ENCODE results near the gene SPDYE16. TPM values are rescaled to one million over a fixed set of nuclear protein-coding genes. Genes with fewer than 3 reads are reported as not detected.
"Not testable (repeated sequence)": the region's sequence is repeated elsewhere in the genome, so short reads cannot be mapped to it uniquely, and the experiment has no call there.

The SPDYE16 gene
- total RNA-seq, 1 donor, result 0.36 TPM

DNA sequence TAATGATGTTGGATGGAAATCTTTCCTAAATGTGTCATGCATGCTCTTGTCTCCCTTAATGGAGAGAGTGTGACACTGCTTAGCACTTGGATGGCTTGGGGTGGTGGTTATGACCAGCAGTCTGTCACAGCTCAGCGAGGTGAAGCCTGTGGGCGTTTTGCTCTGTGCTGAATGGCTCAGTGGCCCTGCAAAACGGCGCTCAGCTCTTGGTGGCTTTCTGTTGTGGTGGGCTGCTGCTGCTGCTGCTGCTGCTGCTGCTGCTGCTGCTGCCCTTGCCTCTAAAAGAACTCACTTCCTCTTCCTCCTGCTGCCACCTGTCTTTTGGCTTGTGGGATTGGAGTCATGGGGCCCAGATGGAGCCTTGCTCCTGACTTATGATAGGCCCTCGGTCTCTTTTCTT is 56.5 kb downstream of the SPDYE16 start:
- H4K20me1 ChIP-seq (ENCODE audit: insufficient read depth, low read length); H3K27me3 ChIP-seq (ENCODE audit: insufficient read depth, low read length); H3K27ac ChIP-seq (ENCODE audit: low read depth, low read length); H3K4me3 ChIP-seq (ENCODE audit: insufficient read depth, low read length); H3K9me3 ChIP-seq (ENCODE audit: low read depth, low read length); DNase-seq (ENCODE audit: insufficient read length, low spot score, missing footprints); H2AFZ ChIP-seq (ENCODE audit: low read length); H3K4me2 ChIP-seq (ENCODE audit: insufficient read depth, low read length); H3K79me2 ChIP-seq (ENCODE audit: insufficient read depth, low read length); H3K36me3 ChIP-seq (ENCODE audit: insufficient read depth, low read length); H3K4me1 ChIP-seq (ENCODE audit: insufficient read depth, low read length): not testable (repeated sequence)

DNA sequence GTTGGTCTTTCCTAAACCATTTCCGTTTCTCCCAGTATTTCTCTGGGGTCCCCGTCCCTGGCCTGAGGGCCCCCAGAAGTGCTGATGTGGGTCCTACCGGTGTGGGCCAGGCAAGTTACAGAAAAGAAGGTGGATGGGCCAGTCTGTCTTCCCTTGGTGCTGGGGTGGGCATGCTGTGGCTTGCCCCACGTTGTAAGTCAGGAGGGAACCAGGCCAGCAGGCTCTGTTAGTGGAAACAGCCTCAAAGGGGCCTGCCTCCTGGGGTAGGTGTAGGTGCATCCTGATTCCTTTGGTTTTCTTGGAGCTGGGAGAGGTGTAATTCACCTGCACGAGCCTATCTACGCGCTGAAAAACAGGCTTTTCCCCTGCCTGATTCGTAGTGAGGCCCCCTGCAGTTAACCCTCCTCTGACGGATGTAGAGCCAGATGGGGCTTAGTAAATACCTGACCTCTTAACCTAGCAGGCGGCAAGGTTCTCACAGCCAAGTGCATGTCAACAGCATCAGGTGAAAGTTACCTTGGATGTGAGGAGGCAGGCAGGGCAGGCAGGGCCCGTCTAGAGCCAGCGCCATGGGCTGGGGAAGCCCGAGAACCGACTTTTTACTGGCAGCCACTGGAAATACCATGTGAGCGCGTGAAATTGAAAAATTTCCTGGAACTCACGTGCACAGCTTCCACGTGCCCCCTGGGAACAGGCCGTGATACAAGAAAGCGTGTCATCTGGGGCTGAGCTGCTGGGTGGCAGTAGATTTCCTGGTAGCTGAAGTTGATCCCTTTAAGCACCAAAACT is 57.1 kb downstream of the SPDYE16 start:
- H3K36me3 ChIP-seq (ENCODE audit: insufficient read depth, low read length); H3K4me3 ChIP-seq (ENCODE audit: insufficient read depth, low read length); H2AFZ ChIP-seq (ENCODE audit: low read length); H3K4me2 ChIP-seq (ENCODE audit: insufficient read depth, low read length); H3K27me3 ChIP-seq (ENCODE audit: insufficient read depth, low read length); H3K9me3 ChIP-seq (ENCODE audit: low read depth, low read length); DNase-seq (ENCODE audit: insufficient read length, low spot score, missing footprints); H3K79me2 ChIP-seq (ENCODE audit: insufficient read depth, low read length); H4K20me1 ChIP-seq (ENCODE audit: insufficient read depth, low read length); H3K27ac ChIP-seq (ENCODE audit: low read depth, low read length); H3K4me1 ChIP-seq (ENCODE audit: insufficient read depth, low read length): not testable (repeated sequence)

- H2AFZ ChIP-seq (ENCODE audit: low read length); H3K27me3 ChIP-seq (ENCODE audit: insufficient read depth, low read length); H3K4me3 ChIP-seq (ENCODE audit: insufficient read depth, low read length); H3K4me1 ChIP-seq (ENCODE audit: insufficient read depth, low read length); H3K79me2 ChIP-seq (ENCODE audit: insufficient read depth, low read length); DNase-seq (ENCODE audit: insufficient read length, low spot score, missing footprints); H3K36me3 ChIP-seq (ENCODE audit: insufficient read depth, low read length); H4K20me1 ChIP-seq (ENCODE audit: insufficient read depth, low read length); H3K9me3 ChIP-seq (ENCODE audit: low read depth, low read length); H3K4me2 ChIP-seq (ENCODE audit: insufficient read depth, low read length); H3K27ac ChIP-seq (ENCODE audit: low read depth, low read length): not testable (repeated sequence)
These were observed 58.6 kb downstream of the SPDYE16 start for GRCh38 chr7:76484456-76484855.

- not testable (repeated sequence) for H3K4me2 ChIP-seq (ENCODE audit: insufficient read depth, low read length); H4K20me1 ChIP-seq (ENCODE audit: insufficient read depth, low read length); H3K79me2 ChIP-seq (ENCODE audit: insufficient read depth, low read length); H3K9me3 ChIP-seq (ENCODE audit: low read depth, low read length); H3K36me3 ChIP-seq (ENCODE audit: insufficient read depth, low read length); H3K27ac ChIP-seq (ENCODE audit: low read depth, low read length); H3K4me3 ChIP-seq (ENCODE audit: insufficient read depth, low read length); H2AFZ ChIP-seq (ENCODE audit: low read length); H3K4me1 ChIP-seq (ENCODE audit: insufficient read depth, low read length); DNase-seq (ENCODE audit: insufficient read length, low spot score, missing footprints); H3K27me3 ChIP-seq (ENCODE audit: insufficient read depth, low read length)
These were observed 60.0 kb downstream of the SPDYE16 start for GRCh38 chr7:76483081-76483480.

- H3K4me2 ChIP-seq (ENCODE audit: insufficient read depth, low read length); H4K20me1 ChIP-seq (ENCODE audit: insufficient read depth, low read length); DNase-seq (ENCODE audit: insufficient read length, low spot score, missing footprints): not testable (repeated sequence)
These were observed 60.4 kb downstream of the SPDYE16 start for GRCh38 chr7:76482660-76483059.

More at GRCh38 chr7:76482660-76483059, 60.4 kb downstream of the SPDYE16 start:
- not testable (repeated sequence) for H3K36me3 ChIP-seq (ENCODE audit: insufficient read depth, low read length); H3K27ac ChIP-seq (ENCODE audit: low read depth, low read length); H3K4me3 ChIP-seq (ENCODE audit: insufficient read depth, low read length); H3K4me1 ChIP-seq (ENCODE audit: insufficient read depth, low read length); H3K27me3 ChIP-seq (ENCODE audit: insufficient read depth, low read length); H3K9me3 ChIP-seq (ENCODE audit: low read depth, low read length); H2AFZ ChIP-seq (ENCODE audit: low read length); H3K79me2 ChIP-seq (ENCODE audit: insufficient read depth, low read length)

Small RNAs within 50 kb of the gene (small RNA-seq; reads per million reads assigned to genes)
- gene RF00019, result not detected

Other genes starting within 250 kb of the SPDYE16 start
- 67.2 and 72.7 TPM in 2 replicates for gene HSPB1, start 240.6 kb downstream of the SPDYE16 start, total RNA-seq
- 99.9 and 121 TPM in 2 replicates for gene YWHAG, start 184.3 kb downstream of the SPDYE16 start, total RNA-seq
- gene SSC4D, start 133.6 kb downstream of the SPDYE16 start, total RNA-seq, result 0.88 and 1.1 TPM in 2 replicates
- gene ZP3, start 118.3 kb downstream of the SPDYE16 start, total RNA-seq, result 3.5 and 6.2 TPM in 2 replicates
- 11.5 and 14.5 TPM in 2 replicates for gene DTX2, start 81.6 kb downstream of the SPDYE16 start, total RNA-seq
- gene UPK3B, start 32.7 kb downstream of the SPDYE16 start, total RNA-seq, result 0.88 and 1.4 TPM in 2 replicates
- 2.5 and 8.0 TPM in 2 replicates for gene POMZP3, start 84.0 kb upstream of the SPDYE16 start, total RNA-seq

All from osteoblast (primary cell).